IMR-90 (cell line): ENCODE results near the gene KRT76. TPM values are rescaled to one million over a fixed set of nuclear protein-coding genes. Genes with fewer than 3 reads are reported as not detected.

Source experiments
- ATAC-seq: fragments of 200-7000 bp; cut with Tn5 transposase; 2 replicates; pipeline ENCODE4 v1.9.1; 2020; ENCODE audit warnings: low read depth, mild to moderate bottlenecking, moderate library complexity
- Bru-seq: library from RNA; stranded (reverse); fragments of 400-500 nt; gene quantifications from one replicate; lab custom pipeline; 2021; lab: Mats Ljungman, UMichigan
- BruChase-seq, 2 experiments: library from RNA; stranded (reverse); fragments of 400-500 nt; gene quantifications; one replicate each; lab custom pipeline; 2021; lab: Mats Ljungman, UMichigan
- BruUV-seq: library from RNA; stranded (reverse); fragments of 400-500 nt; replicated peaks from 2 replicates; lab custom pipeline; 2021; lab: Mats Ljungman, UMichigan
- CTCF ChIA-PET: fragments of 300-600 bp; formaldehyde crosslinking; extraction: SDS; loops from one replicate; lab custom pipeline; 2021; ENCODE audit warnings: antibody characterized with exemption; lab: Yijun Ruan, JAX
- POLR2A ChIA-PET: fragments of 300-600 bp; sonication (Branson Sonifier 250); formaldehyde crosslinking; loops from one replicate; lab custom pipeline; 2022; ENCODE audit warnings: antibody characterized with exemption; ENCODE audit not compliant: unreplicated experiment; lab: Charles Lee
- DNase-seq: peaks from one replicate; pipeline ENCODE4 v3.0.0; 2013
- H2AFZ ChIP-seq: replicated peaks from 2 replicates; pipeline ENCODE3; 2013; ENCODE audit warnings: low read length, mild to moderate bottlenecking; ENCODE audit not compliant: poor library complexity
- H2AK5ac ChIP-seq: 2 replicates; pipeline ENCODE4 v1.6.1; 2013; ENCODE audit warnings: low read depth, low read length, inconsistent platforms
- H2AK9ac ChIP-seq: replicated peaks from 2 replicates; pipeline ENCODE3; 2013; ENCODE audit warnings: mild to moderate bottlenecking, low read depth, low read length, moderate library complexity; ENCODE audit not compliant: poor library complexity
- H2BK120ac ChIP-seq: 2 replicates; pipeline ENCODE4 v1.6.1; 2013; ENCODE audit warnings: low read depth, low read length, inconsistent platforms
- H2BK15ac ChIP-seq: 3 replicates; pipeline ENCODE4 v1.6.1; 2013; ENCODE audit warnings: low read depth, low read length, inconsistent platforms
- H2BK20ac ChIP-seq: 2 replicates; pipeline ENCODE4 v1.6.1; 2013; ENCODE audit warnings: low read depth, mild to moderate bottlenecking, inconsistent platforms, low read length, moderate library complexity
- H2BK5ac ChIP-seq: 2 replicates; pipeline ENCODE4 v1.6.1; 2013; ENCODE audit warnings: mild to moderate bottlenecking, low read depth, low read length, inconsistent platforms; ENCODE audit not compliant: poor library complexity, severe bottlenecking
- H3K14ac ChIP-seq: replicated peaks from 2 replicates; pipeline ENCODE4 v1.6.1; 2013; ENCODE audit warnings: low read depth, low read length, inconsistent platforms
- H3K18ac ChIP-seq: 2 replicates; pipeline ENCODE4 v1.6.1; 2013; ENCODE audit warnings: low read depth, low read length, control low read depth
- H3K23ac ChIP-seq: 2 replicates; pipeline ENCODE4 v1.6.1; 2013; ENCODE audit warnings: low read depth, low read length, inconsistent platforms
- H3K27ac ChIP-seq: 2 replicates; pipeline ENCODE4 v1.5.1; 2013; ENCODE audit warnings: mild to moderate bottlenecking, control low read depth, low read length; ENCODE audit not compliant: insufficient read depth
- H3K27me3 ChIP-seq: 2 replicates; pipeline ENCODE4 v1.6.1; 2013; ENCODE audit warnings: low read length; ENCODE audit not compliant: control insufficient read depth, insufficient read depth
- H3K36me3 ChIP-seq: 2 replicates; pipeline ENCODE4 v1.6.1; 2013; ENCODE audit warnings: low read length, mixed read lengths; ENCODE audit not compliant: control insufficient read depth, insufficient read depth
- H3K4ac ChIP-seq: 2 replicates; pipeline ENCODE4 v1.6.1; 2013; ENCODE audit warnings: low read depth, low read length, inconsistent platforms
- H3K4me1 ChIP-seq: 2 replicates; pipeline ENCODE4 v1.6.1; 2013; ENCODE audit warnings: low read length, mixed read lengths; ENCODE audit not compliant: control insufficient read depth, insufficient read depth
- H3K4me2 ChIP-seq: 2 replicates; pipeline ENCODE4 v1.6.1; 2013; ENCODE audit warnings: low read depth, mild to moderate bottlenecking, control low read depth, low read length, moderate library complexity
- H3K4me3 ChIP-seq: 2 replicates; pipeline ENCODE4 v1.5.1; 2013; ENCODE audit warnings: low read depth, mild to moderate bottlenecking, control low read depth, low read length, moderate library complexity; ENCODE audit not compliant: insufficient read depth
- H3K56ac ChIP-seq: 2 replicates; pipeline ENCODE4 v1.6.1; 2013; ENCODE audit warnings: low read length, inconsistent platforms; ENCODE audit not compliant: insufficient read depth; ENCODE audit errors: extremely low read depth
- H3K79me1 ChIP-seq, 2 experiments: 2 replicates each; pipeline ENCODE4 v1.6.1; 2013; ENCODE audit warnings: low read length in 2 of 2, inconsistent platforms in 1 of 2, low read depth in 1 of 2
- H3K9ac ChIP-seq: 2 replicates; pipeline ENCODE4 v1.6.1; 2013; ENCODE audit warnings: low read depth, low read length, control low read depth
- H3K9me1 ChIP-seq: 2 replicates; pipeline ENCODE4 v1.6.1; 2013; ENCODE audit warnings: low read length, inconsistent platforms; ENCODE audit not compliant: insufficient read depth
- H3K9me3 ChIP-seq: 2 replicates; pipeline ENCODE4 v1.6.1; 2013; ENCODE audit warnings: low read length; ENCODE audit not compliant: control insufficient read depth, insufficient read depth
- H4K20me1 ChIP-seq: 2 replicates; pipeline ENCODE4 v1.6.1; 2013; ENCODE audit warnings: low read length, inconsistent platforms; ENCODE audit not compliant: insufficient read depth
- H4K5ac ChIP-seq: 2 replicates; pipeline ENCODE4 v1.6.1; 2013; ENCODE audit warnings: mild to moderate bottlenecking, low read depth, low read length, control low read depth
- H4K8ac ChIP-seq, 2 experiments: 2 replicates each; pipeline ENCODE4 v1.6.1; 2013; ENCODE audit warnings: low read depth in 2 of 2, low read length in 2 of 2, control low read depth in 1 of 2, inconsistent platforms in 1 of 2
- H4K91ac ChIP-seq: 2 replicates; pipeline ENCODE4 v1.6.1; 2013; ENCODE audit warnings: low read depth, low read length, inconsistent platforms; ENCODE audit not compliant: insufficient read depth
- POLR2A ChIP-seq: IDR thresholded peaks from 2 replicates; pipeline ENCODE4 v1.6.1; 2012; ENCODE audit warnings: mild to moderate bottlenecking, low read depth, low read length
- WGBS, 2 experiments: methylation state at CpG; one replicate each; pipeline versions ENCODE4 v1.1.5 to v1.1.7; 2013; ENCODE audit warnings: missing lambda C conversion rate in 2 of 2; ENCODE audit not compliant: insufficient read length in 1 of 2; ENCODE audit errors: extremely low coverage in 2 of 2; 5-methylcytosine and 5-hydroxymethylcytosine counted together
- dilution Hi-C: fragments of 300-500 bp; cut with HindIII; formaldehyde crosslinking; loops from one replicate; pipeline ENCODE4 v1.14.3; 2018; ENCODE audit warnings: low sequenced_read_pairs; ENCODE audit not compliant: unreplicated experiment
- in situ Hi-C: fragments of 300-500 bp; cut with MboI; formaldehyde crosslinking; loops from 3 replicates; pipeline ENCODE4 v1.14.3; 2019; ENCODE audit warnings: low sequenced_read_pairs, inconsistent platforms, mixed read lengths
- intact Hi-C: fragments of 100-400 bp; cut with micrococcal nuclease; formaldehyde crosslinking; loops from 2 replicates; pipeline ENCODE4 v1.10.0; 2022
- long read RNA-seq: library from polyadenylated mRNA; unstranded; transcript quantifications from one replicate; pipeline ENCODE4 v2.0.0, GENCODE V29; 2021; ENCODE audit not compliant: unreplicated experiment
- polyA plus RNA-seq, 3 experiments: library from polyadenylated mRNA; depleted of rRNA; stranded (reverse); fragments of >200 nt; gene quantifications; 2 replicates each; pipeline ENCODE4 v1.2.3, GENCODE V29; 2012; ENCODE audit warnings: low replicate concordance in 1 of 3
- total RNA-seq: library from RNA; depleted of rRNA; stranded (reverse); fragments of >200 nt; gene quantifications from 2 replicates; pipeline ENCODE4 v1.2.3, GENCODE V29; 2012; rRNA removed

KRT76 gene
- total RNA-seq = not detected in 2 replicates
- not detected in 2 replicates for polyA plus RNA-seq (2012; rRNA removed)
- polyA plus RNA-seq (2012; cell fraction: cytosol; rRNA removed) = not detected in 2 replicates
- polyA plus RNA-seq (2012; cell fraction: nucleus; rRNA removed; ENCODE audit: low replicate concordance) = not detected in 2 replicates
- Bru-seq, nascent RNA = not detected
- not detected for BruChase-seq, experiment 1, labeled RNA remaining after a 6-hour chase
- BruChase-seq, experiment 2, labeled RNA remaining after a 2-hour chase = not detected
- long read RNA-seq = 0 reads

DNA sequence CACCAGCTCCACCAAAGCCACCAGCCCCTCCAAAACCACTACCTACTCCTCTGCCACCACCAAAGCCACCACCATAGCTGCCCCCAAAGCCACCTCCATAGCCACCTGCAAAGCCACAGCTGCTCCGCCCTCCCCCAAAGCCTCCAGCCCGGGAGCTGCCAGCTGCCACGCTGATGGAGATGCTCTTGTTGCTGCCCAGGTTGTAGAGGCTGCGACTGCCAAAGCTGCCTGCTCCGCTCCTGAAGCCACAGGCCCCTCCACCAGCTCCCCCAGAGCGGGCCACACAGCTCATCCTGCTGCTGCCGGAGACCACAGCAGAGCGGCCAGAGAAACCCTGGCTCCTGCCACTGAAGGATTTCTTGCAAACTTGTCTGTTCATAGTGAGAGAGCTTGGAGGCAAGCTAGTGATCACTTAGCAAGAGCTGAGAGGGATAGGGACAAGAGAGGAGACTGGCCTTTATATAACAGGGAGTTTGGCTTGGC lies at the start of gene KRT76:
Gene KRT76, minus strand, starts transcription at position 433 of the 483 bp plus-strand sequence. Its CDS starts 54 bp downstream, at position 379.
- Histone ChIP-seq H3K9ac (no peak within 1 kb of the TSS), H2BK5ac (no peak within 1 kb of the TSS), H2AK9ac (no peak within 1 kb of the TSS), H2AK5ac (no peak within 1 kb of the TSS), H4K8ac (no peak within 1 kb of the TSS), H3K56ac (no peak within 1 kb of the TSS), H2BK15ac (no peak within 1 kb of the TSS), H3K4me3 (no peak within 1 kb of the TSS), H3K23ac (no peak within 1 kb of the TSS), H3K9me1 (no peaks in the 10 kb centered on the region), H3K14ac (no peak within 1 kb of the TSS), H4K20me1 (no peaks in the 10 kb centered on the region), H3K27me3 (peaks cover 33% of the 10 kb centered on the region), H3K36me3 (no peaks in the 10 kb centered on the region), H2BK20ac (no peak within 1 kb of the TSS), H4K91ac (no peak within 1 kb of the TSS), H3K9me3 (no peaks in the 10 kb centered on the region), H3K79me1 (no peaks in the 10 kb centered on the region), H4K5ac (no peak within 1 kb of the TSS), H2AFZ (no peak within 1 kb of the TSS), H2BK120ac (no peak within 1 kb of the TSS), H3K4me2 (no peak within 1 kb of the TSS), H3K18ac (no peak within 1 kb of the TSS), H3K4me1 (no peaks in the 10 kb centered on the region), H3K4ac (no peak within 1 kb of the TSS), H3K27ac (no peak within 1 kb of the TSS)
- CTCF ChIA-PET = no interaction called here
- DNase-seq (no peak), ATAC-seq (no peak)
- in situ Hi-C loops (no loop called here), dilution Hi-C loops (no loop called here), intact Hi-C loops (no loop called here)
- no peak for TF ChIP-seq POLR2A
- no CpG with 5 or more reads among the region's 8 CpGs for WGBS, 2 experiments
- POLR2A ChIA-PET = no interaction called here
- no TSS peak for BruUV-seq
